ENCODE data around the gene POU4F3.

Gene POU4F3

DNA sequence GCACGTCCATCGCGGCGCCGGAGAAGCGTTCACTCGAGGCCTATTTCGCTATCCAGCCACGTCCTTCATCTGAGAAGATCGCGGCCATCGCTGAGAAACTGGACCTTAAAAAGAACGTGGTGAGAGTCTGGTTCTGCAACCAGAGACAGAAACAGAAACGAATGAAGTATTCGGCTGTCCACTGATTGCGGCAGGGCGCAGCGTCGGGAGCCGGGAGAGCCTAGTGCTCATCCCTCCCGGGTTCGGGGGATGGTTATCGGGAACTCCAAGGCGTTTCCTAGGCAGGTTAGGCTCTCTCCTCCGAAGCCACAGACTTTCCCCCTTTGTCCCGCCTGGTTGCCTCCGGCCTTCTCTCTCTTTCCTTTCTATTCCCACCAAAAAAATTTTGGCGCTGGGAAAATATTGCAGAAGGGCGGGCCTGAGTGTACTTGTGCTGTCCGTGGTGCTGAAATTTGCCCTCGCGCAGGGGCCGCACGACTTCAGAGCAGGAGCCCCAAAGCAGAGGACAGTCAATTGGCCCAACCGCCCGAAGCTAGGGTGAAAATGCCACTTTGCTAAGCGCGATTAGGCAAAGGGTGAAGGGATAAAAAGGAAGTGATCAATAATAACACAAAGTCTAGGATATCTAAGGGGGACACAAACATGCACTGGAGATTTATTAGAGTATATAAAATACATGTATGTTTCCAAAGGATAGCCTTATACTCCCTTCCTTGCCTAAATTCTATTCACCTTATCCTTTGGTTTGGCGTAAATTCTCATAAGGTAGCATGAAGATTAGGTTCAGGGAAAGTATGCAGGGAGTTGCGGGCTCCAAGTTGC, 1.8 kb downstream of the POU4F3 start:
- no peak for DNase-seq

DNA sequence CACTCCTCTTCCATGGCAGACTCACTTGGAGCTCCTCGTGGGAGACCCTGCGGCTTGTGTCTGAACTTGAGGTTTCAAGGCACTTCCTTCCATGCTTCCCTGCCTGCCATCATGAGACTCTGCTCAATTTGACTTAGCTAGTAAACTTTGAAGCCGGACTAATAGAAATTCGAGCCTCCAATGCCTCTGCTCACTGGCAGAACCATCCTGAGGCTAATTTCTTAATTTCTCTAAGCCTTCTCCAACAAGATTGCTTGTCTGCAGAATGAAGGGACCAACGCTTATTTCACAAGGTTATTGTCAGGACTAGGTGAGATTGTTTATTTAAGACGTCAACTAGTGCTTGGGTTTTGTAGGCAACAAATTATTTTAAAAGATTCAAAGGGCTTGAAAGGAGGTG, 3.2 kb downstream of the POU4F3 start:
- no peak for DNase-seq

DNA sequence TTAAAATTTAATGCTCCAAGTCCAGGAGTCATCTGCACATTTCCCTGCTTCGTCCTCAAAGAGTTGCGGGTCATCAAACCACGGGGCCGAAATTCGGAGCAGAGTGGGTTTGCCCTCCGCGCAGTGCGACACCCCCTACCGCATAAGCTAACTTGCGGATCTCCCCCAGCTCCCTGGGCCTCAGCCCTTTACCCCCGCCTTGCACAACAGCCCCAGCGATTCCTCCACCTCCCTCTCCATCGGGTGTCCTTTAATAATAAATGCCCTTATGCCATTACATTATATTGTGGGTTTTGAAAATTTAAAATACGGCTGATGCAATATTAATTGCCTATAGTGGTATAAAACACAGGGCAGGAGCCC, 3.9 kb downstream of the POU4F3 start:
- no peak for DNase-seq

DNA sequence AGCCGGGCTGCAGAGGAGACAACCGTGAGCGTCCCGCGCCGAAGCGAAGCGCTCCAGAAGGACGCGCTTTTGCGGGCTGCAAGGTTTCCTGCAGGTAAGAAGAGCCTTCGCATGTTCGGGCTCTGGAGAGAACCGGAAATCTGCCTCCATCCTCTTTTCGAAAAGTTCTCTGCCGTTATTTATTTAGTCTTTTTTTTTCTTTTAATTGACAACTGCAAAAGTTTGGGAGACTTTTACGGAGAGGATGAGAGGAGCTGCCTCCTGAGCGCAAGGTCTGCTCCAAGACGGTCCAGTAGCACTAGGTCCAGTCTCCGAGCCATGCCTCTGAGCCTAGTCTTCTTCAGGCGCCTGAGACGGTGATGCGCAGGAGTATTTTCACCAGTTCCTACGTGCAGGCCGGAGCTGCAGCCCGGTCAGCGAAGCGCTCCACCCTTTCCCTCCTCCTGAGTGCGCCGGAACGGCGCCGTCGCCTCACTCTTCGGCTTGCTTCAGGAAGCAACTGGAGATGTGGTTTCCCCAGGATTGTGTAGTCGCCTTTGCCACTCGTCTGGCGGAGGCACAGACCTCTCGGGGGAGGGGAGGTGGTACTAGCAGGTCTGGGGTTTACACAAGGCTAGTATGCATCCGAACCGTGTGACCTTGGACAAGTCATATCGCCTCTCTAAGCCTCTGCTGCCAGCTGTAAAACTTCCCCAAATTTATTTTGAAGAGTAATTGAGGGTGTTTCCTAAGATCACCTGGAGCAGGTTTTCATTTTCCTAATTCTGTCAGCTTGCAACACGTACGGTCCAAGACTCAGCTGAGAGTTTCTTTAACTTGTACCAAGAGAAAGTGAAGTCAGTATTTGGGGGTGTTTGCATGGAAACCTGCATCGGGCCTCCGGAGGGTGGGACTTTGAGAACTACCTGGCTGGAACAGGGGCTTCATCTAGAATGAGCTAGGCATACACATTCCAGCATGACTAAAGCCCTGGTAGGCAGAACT, 4.5 kb downstream of the POU4F3 start:
- DNase-seq, result no peak

DNA sequence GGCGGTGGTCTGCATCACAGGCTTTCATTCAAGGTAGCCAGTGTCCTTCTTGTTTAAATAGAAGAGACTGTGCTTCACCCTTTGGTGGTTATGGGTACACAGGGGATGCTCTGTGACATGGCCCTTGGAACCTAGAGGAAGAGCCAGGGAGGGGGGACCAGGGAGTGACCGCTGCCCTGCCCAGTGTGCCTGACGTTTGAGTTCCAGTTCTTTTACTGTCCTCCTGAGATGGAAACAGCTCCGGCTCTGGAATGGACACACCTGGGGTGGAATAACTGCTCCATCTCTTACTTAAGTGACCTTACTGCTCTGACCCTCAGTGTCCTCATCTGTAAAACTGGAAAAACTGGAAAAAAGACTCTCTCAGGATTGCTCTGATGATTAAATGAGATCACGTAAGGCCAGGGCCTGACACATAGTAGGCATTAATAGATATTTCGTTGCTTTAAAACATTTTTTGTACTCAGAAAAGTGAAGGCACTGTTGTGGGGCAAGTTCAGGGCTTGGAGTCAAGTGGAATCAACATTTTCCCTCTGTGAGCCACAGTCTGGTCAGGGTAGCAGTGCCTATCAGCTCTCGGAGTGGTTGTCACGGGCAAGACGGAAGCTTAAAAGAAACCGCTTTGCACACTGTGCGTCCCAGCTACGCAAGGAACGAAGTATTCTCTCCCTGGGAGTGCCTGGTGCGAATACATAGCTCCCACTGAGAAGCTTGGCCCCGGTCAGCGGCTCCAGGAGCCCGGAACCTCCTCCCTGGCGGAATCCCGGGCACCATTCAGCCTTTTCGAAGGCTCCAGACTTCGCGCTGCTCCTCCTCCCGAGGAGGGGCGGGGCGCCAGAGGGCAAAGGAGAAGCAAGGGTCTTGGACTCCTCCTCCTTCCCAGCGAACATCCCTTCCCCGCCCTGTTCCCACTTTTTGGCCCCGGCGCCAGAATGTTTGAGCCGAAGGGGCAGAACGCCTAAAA, 5.8 kb downstream of the POU4F3 start:
- no peak for DNase-seq

DNA sequence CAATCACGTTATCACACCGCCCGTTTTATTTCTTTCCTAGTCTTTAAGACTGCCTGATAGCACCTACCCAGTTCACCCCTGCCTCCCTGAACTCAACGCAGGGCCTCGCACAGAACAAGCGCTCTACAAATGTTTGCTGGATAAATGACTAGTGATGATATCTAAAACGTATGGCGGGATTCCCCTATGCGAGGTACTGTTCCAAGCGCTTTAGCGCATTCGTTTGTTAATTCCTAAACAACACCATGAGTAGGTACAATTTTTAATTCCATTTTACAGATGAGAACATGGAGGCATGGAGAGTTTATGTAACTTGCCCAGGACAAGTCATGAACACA, 6.6 kb downstream of the POU4F3 start:
- DNase-seq, result no peak

DNA sequence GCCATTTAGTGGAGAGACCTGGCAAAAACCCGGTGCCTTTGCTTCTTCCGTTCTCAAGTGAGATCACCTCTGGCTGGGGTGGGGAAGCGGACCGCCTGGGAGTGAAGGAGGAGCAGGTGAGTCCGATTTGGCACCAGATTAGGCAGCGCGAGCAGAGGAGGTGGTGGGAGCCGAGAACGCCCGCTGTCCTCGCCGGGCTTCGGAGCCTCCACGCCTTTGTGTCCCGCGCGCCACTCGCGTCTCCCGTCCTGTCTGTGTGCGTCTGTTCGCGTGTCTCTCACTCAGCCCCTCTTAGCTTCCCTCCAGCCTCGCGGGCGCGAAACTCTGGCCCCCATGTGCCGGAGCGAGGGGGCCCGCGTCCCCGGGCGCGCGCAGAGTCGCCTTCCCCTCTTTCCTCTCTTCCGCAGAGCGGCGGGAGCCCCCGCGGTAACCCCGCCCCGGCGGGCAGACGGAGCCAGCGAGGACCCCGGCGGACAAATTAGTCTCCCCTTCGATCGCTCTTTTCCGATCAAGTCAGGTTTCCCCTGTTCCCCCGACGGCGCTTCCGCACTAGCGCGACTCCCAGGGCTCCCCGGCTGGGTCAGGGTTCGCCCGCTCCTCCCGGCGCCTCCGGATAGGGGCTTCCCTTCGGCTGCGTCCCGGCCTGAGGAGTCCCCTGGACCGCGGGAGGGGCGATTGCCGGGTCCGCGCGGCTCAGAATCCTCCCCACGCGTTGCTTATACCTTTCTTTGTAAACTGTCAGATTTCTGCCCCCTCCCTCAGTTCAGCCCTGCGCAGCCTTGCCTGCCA, 7.1 kb downstream of the POU4F3 start:
- DNase-seq, result no peak

DNA sequence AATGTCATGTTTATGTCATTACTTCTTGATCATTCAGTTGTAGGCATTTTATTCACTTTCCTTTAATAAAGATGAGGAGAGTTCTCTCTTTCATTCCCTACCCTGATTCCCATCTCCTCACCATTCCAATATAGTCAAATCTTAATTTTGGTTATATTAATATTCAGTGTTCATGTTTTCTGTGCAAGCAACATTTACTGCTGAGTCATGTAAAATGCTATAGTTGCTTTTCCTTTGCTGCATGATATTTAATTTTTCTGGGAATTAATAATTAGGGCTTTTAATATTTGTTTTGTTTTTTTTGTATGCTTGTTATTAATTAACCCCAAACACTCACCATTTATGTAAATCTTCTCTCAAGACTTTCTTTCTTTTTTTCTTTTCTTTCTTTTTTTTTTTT, 18.5 kb downstream of the POU4F3 start:
- DNase-seq, result no peak

DNA sequence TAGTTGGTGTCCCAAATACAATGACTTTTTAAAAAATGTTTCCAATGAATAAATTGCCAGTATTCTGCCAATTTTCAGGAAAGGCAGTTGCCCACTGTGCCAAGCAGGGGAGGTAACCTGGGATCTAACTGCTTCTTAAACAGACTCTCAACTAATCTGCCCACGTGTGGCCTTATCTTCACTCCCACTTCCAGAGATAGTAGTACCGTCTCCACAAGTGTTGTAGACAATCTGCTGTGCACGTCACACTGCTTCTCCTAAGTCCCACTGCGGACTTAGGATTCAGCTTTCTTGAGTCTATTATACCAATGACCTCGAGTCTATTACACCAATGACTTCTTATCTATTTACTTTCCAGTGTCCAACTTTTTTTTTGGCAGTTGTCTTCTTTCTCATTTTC, 21.2 kb downstream of the POU4F3 start:
- no peak for DNase-seq

DNA sequence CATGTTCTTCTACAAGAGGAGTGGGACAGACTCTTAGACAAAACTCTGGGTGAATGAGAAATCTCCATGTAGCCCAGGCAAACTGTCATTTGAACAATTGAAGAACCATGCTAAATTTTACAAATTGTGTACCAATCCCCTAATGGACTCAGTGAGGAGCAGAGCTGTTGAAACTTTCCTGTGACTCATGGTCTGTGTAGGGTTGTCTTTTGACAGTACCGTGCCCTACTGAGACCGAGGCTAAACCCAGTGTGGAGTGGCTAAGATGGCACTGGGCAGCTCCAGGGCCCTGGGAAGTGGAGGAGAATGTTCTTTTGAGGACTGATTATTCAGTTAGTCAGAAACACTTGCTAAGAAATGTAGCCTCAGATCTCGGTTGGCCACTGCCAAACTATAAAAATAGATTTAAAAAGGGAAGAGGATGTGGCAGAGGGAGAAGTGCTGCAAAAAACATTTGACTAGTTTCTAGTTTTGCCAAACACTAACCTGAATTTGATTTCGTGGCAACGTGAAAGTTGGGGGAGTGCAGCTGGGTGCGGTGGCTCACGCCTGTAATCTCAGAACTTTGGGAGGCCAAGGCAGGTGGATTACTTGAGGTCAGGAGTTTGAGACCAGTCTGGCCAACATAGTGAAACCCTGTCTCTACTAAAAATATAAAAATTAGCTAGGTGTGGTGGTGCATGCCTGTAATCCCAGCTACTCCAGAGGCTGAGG, 24.7 kb downstream of the POU4F3 start:
- DNase-seq, result no peak

DNA sequence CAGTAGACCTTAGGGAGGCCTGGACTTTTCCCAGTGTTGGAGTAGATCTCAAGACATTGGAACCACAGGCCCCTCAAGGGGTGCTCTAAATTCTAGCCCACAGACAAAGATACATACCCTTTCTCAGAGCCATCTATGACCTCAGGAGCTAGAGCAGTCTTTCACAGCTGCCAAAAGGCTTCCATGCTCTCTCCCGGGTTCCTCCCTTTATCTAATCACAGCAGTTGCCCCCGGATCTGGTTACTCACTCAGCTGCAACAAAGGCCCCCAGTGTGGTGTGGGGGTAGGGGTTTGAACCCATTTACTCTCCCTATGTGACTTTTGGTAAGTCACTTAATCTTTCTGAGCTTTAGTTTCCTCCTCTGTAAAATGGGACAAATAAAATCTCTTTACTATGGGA, 27.0 kb downstream of the POU4F3 start:
- no peak for DNase-seq

DNA sequence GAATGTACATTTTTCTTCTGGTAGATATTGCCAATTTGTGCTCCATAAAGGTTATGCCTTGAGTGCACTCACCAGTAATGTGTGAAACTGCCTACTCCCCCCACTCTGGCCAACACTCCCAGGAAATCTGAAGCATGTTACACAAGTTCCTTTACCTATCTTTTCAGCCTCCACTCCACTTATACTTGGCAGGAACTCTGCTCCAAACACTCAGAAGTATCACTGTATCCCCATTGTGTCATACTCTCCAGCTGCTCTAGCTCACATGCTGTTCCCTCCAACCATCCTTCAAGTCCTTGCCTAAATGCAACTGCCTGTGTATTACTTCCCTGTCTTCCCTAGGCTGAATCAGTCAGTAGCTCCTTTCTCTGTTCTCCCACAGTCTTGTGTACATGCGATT, 28.3 kb downstream of the POU4F3 start:
- DNase-seq, result no peak

DNA sequence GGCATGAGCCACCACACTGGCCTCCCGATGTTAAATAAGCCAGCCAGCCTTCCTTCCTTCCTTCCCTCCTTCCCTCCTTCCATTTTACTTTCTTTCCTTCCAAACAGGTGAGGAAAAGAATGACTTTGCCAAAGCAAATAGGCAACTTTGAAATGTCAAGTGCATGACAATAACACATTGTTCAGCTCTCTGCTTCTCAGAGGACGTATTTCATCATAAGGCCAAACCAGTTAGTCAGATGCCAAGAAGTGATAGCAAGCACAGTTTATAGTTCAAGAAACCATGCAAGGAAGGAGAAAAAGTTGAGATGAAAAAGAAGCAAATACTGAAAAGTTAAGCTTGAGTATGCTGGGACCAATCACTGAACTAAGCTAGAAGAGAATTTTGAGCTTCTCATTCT, 29.5 kb downstream of the POU4F3 start:
- no peak for DNase-seq

DNA sequence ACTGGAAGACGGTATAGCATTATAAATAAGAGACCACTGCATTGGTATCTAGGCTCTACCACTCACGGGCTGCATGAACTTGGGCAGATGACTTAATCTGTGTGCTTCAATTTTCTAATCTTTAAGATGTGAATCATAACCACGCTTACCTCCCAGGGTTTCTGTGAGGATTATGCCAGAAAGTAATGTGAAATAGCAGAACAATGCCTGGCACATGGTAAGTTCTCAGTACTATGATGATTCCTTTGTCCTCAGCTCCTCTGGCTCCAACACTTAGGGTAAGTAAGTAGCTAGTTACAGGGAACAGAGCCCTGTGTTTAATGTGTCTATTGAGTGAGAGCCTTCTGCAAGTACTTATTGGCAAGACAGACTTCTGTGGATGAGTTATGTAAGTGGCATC, 31.1 kb downstream of the POU4F3 start:
- no peak for DNase-seq

DNA sequence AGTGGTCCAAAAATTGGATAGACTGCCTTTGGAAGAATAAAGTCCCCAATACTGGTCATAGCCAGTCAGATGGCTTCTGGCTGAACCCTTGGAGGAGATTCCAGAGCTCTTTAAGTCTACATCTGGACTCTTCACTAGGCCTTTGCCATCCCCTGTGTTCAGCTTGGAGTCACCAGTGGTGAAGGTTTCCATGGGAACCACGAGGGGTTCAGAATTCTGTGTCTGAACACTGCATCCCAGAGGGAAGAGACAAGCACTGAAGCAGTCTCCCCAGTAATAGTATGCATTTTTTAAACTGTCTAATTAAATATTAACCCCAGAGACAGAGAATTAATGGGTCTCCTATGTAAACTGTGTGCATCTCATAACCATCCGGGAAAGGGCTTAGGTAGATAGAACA, 38.2 kb downstream of the POU4F3 start:
- no peak for DNase-seq

DNA sequence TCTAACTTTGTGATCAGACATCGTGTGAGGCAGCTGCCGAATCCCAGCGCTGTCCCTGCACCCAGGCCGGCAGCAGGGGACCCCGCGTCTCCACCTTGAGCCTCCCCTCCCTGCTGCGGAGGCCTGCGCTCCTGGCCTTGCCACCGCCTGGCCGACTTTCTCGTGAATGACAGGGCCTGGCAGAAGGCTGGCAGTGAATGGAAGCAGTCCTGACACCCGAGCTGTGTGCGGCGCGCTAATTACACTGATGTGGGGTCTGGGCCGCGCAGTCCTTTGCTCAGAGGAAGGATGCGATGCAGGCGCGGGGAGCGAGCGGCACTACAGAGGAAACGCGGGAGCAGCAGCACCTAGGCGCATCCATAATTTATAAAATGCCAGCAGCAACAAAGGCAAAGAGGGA, 40.3 kb downstream of the POU4F3 start:
- no peak for DNase-seq

DNA sequence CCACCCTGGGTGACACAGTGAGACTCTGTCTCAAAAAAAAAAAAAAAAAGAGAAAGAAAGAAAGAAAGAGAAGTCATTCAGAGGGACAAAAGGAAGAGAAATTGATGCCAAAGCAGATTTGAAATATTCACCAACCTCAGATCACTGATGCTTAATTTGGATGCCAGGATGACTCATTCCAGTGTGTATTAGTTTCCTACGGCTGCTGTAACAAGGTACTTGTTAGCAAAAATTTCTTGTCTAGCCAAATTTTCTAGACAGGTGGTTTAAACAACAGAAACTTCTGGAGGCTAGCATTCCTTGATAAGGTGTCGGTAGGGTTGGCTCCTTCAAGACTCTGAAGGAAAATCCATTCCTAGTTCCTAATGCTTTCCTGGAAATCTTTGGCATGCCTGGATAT, 42.1 kb downstream of the POU4F3 start:
- DNase-seq, result no peak

DNA sequence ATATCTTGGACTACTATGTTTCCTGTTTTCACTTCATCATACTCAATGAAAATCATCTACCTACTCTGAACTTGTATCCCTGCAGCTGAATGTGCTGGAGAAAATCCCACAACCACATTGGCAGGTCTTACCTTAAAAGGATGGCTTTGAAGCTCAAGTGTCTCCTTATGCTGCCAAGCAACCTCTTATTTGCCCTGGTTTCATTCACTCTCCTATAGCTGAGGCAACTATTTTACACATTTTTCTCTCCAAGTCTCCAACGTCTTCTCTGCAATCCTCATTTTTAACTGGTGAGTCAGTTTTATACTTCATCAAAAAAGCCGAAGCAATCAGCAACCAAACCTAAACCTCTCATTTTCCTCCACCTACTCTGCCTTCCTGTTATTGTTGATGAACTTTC, 49.7 kb downstream of the POU4F3 start:
- no peak for DNase-seq

DNA sequence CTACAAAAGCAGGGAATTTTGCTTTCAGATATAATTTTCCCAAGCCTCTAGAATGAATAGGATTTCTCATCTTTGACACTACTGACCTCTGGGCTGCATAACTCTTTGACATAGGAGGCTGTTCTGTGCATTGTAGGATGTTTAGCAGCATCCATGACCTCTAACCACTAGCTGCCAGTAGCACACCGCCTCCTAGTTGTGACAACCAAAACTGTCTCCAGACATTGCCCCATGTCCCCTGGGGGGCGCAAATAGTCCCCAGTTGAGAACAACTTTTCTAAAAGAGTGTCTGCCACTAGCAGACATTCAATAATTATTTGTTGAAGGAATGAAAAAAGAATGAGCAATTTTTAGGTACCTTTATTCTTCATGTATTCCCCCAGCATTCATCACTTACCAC, 51.8 kb downstream of the POU4F3 start:
- no peak for DNase-seq
